Midbrain (tissue), 1 donor: Measurements from ENCODE around the gene RBM25.
"Not testable (repeated sequence)": the region's sequence is repeated elsewhere in the genome, so short reads cannot be mapped to it uniquely, and the experiment has no call there.

Source experiments
- DNase-seq: peaks from one replicate; lab custom pipeline; 2025; lab: John Stamatoyannopoulos, UW

RBM25 gene

GRCh38 chr14:73058224-73058921 lies at the start of gene RBM25:
Gene RBM25 (plus strand): TSS chr14:73058534. CDS start chr14:73071642, 13,108 bp downstream.
- DNase-seq: peak; percentile 98

GRCh38 chr14:73011189-73011588 lies 47.1 kb upstream of the RBM25 start:
- DNase-seq: not testable (repeated sequence)

- DNase-seq: no peak
Observed at GRCh38 chr14:73014105-73014504, 44.2 kb upstream of the RBM25 start.

- DNase-seq: not testable (repeated sequence)
Observed at GRCh38 chr14:73015552-73015951, 42.8 kb upstream of the RBM25 start.

GRCh38 chr14:73016011-73016410 lies 42.3 kb upstream of the RBM25 start:
- not testable (repeated sequence) for DNase-seq

- DNase-seq: no peak
Observed at GRCh38 chr14:73022051-73022450, 36.3 kb upstream of the RBM25 start.

- DNase-seq: no peak
Observed at GRCh38 chr14:73025544-73025943, 32.8 kb upstream of the RBM25 start.

- DNase-seq: no peak
Observed at GRCh38 chr14:73026243-73026844, 32.0 kb upstream of the RBM25 start.

- peak; percentile 99 for DNase-seq
Observed at GRCh38 chr14:73026845-73027542, 31.3 kb upstream of the RBM25 start, which contains the start of gene ZFYVE1. Gene ZFYVE1 (minus strand): TSS chr14:73027106. CDS start chr14:73024508, 2,598 bp downstream.

- DNase-seq: no peak
Observed at GRCh38 chr14:73027546-73027945, 30.8 kb upstream of the RBM25 start.

- DNase-seq: no peak
Observed at GRCh38 chr14:73027984-73028383, 30.4 kb upstream of the RBM25 start.

GRCh38 chr14:73036706-73037450 lies 21.5 kb upstream of the RBM25 start:
- DNase-seq: not testable (repeated sequence)

- DNase-seq: no peak
Observed at GRCh38 chr14:73047808-73048207, 10.5 kb upstream of the RBM25 start.

GRCh38 chr14:73049428-73049827 lies 8.9 kb upstream of the RBM25 start:
- no peak for DNase-seq

GRCh38 chr14:73055251-73055650 lies 3.1 kb upstream of the RBM25 start:
- no peak for DNase-seq

- no peak for DNase-seq
Observed at GRCh38 chr14:73057944-73058223, 450 bp upstream of the RBM25 start.

- DNase-seq: no peak
Observed at GRCh38 chr14:73058922-73059673, 764 bp downstream of the RBM25 start.

- DNase-seq: no peak
Observed at GRCh38 chr14:73069585-73069984, 11.3 kb downstream of the RBM25 start.

- no peak for DNase-seq
Observed at GRCh38 chr14:73091044-73091443, 32.7 kb downstream of the RBM25 start.

GRCh38 chr14:73097421-73097820 lies 39.1 kb downstream of the RBM25 start:
- no peak for DNase-seq

- DNase-seq: no peak
Observed at GRCh38 chr14:73100334-73100733, 42.0 kb downstream of the RBM25 start.
